Measurements from ENCODE around the gene NR1D1. TPM values are rescaled to one million over a fixed set of nuclear protein-coding genes. Genes with fewer than 3 reads are reported as not detected.
"Not testable (repeated sequence)": the region's sequence is repeated elsewhere in the genome, so short reads cannot be mapped to it uniquely, and the experiment has no call there.

Gene NR1D1
- total RNA-seq (2021): 9.3 and 10.7 TPM in 2 replicates
- percentile 58 among the genes with signal in this experiment for Bru-seq, nascent RNA
- percentile 68 among the genes with signal in this experiment for BruChase-seq, experiment 1, labeled RNA remaining after a 2-hour chase
- BruChase-seq, experiment 2, labeled RNA remaining after a 6-hour chase: percentile 66 among the genes with signal in this experiment
- long read RNA-seq, transcript NR1D1-201 (8 exons, 2,772 nt): major isoform, 22 of 25 reads
- long read RNA-seq, partial matches to known transcripts: 3 of 25 reads
- long read RNA-seq, other reads (novel, unspliced or antisense): 0 of 25 reads

GRCh38 chr17:40100419-40100668 lies at the start of gene NR1D1:
Gene NR1D1, minus strand, starts transcription at chr17:40100589. Its CDS starts 495 bp downstream, at chr17:40100094.
- H3F3A ChIP-seq (ENCODE audit: insufficient read depth, low read depth): peaks cover 32% of the 10 kb centered on the region
- H3K9me3 ChIP-seq (ENCODE audit: insufficient read depth, low read depth): no peaks in the 10 kb centered on the region
- ChIA-PET POLR2A (ENCODE audit: unreplicated experiment) (interaction anchor here (0.6 to 1.4 kb wide), 7 partner anchors 13 to 87 kb away, joined by 3 to 11 read pairs (median 5); partner anchors contain the start of genes CSF3 and MED24), CTCF (interaction anchor here (1.4 kb wide), 1 partner anchor 13 kb away, joined by 8 read pairs; no protein-coding TSS in a partner anchor)
- BruUV-seq (replicated peaks): no TSS peak
- H4K20me1 ChIP-seq (ENCODE audit: insufficient read depth): no peaks in the 10 kb centered on the region
- intact Hi-C loops (cut with micrococcal nuclease; ENCODE audit: unreplicated experiment): no loop called here
- peaks cover 7% of the 10 kb centered on the region; the same call in 1 of the 2 replicates for H3K36me3 ChIP-seq (ENCODE audit: low read depth)
- no peaks in the 10 kb centered on the region for H3K9me2 ChIP-seq (ENCODE audit: insufficient read depth)
- H3K27me3 ChIP-seq (ENCODE audit: insufficient read depth, low read depth): no peaks in the 10 kb centered on the region
- peak within 1 kb of the TSS; percentile 85 for H2AFZ ChIP-seq
- H3K4me1 ChIP-seq (replicated peaks; ENCODE audit: insufficient read depth): peaks cover 56% of the 10 kb centered on the region
- peak within 1 kb of the TSS; percentile 81 for H3K27ac ChIP-seq
- TF ChIP-seq CTCF (conservative IDR thresholded peaks at IDR 0.05) (no peak), EZH2 (IDR thresholded peaks at IDR 0.05; ENCODE audit: low read depth) (no peak)
- no peak for DNase-seq
- peak within 1 kb of the TSS; percentile 79 for H3K4me2 ChIP-seq
- peak within 1 kb of the TSS; percentile 89 for H3K4me3 ChIP-seq
- peaks cover 23% of the 10 kb centered on the region for H3K79me2 ChIP-seq (ENCODE audit: low read depth)

- H3K4me2 ChIP-seq: no peak overlapping the region
- no TSS peak for BruUV-seq (replicated peaks)
- intact Hi-C loops (cut with micrococcal nuclease; ENCODE audit: unreplicated experiment): no loop called here
- no peak for DNase-seq
- H3K27ac ChIP-seq: no peak overlapping the region
- no peaks in the 10 kb centered on the region for H3K9me3 ChIP-seq (ENCODE audit: insufficient read depth, low read depth)
- no peaks in the 10 kb centered on the region for H3K27me3 ChIP-seq (ENCODE audit: insufficient read depth, low read depth)
- no peaks in the 10 kb centered on the region for H3K4me1 ChIP-seq (replicated peaks; ENCODE audit: insufficient read depth)
- H2AFZ ChIP-seq: no peak overlapping the region
- no peaks in the 10 kb centered on the region; the same call in 1 of the 2 replicates for H3F3A ChIP-seq (ENCODE audit: insufficient read depth, low read depth)
- H3K36me3 ChIP-seq (ENCODE audit: low read depth): peaks cover 7% of the 10 kb centered on the region; the same call in 1 of the 2 replicates
- H3K4me3 ChIP-seq: no peak overlapping the region
- 0 out of 2 replicates have a peak, but pooled peaks cover 10% of the 10 kb centered on the region for H4K20me1 ChIP-seq (ENCODE audit: insufficient read depth)
- no peaks in the 10 kb centered on the region for H3K9me2 ChIP-seq (ENCODE audit: insufficient read depth)
- 0 out of 2 replicates have a peak, but pooled peaks cover 5% of the 10 kb centered on the region for H3K79me2 ChIP-seq (ENCODE audit: low read depth)
- no peak for TF ChIP-seq EZH2 (IDR thresholded peaks at IDR 0.05; ENCODE audit: low read depth)
- TF ChIP-seq CTCF (conservative IDR thresholded peaks at IDR 0.05): no peak
- CTCF ChIA-PET: no interaction called here
- POLR2A ChIA-PET (ENCODE audit: unreplicated experiment): interaction anchor here (0.7 kb wide), 1 partner anchor 195 kb away, joined by 6 read pairs; no protein-coding TSS in a partner anchor
These were observed 48.1 kb upstream of the NR1D1 start for GRCh38 chr17:40148527-40148926.

GRCh38 chr17:40145476-40145875 lies 45.1 kb upstream of the NR1D1 start:
- POLR2A ChIA-PET (ENCODE audit: unreplicated experiment): no interaction called here
- Histone ChIP-seq H3K4me1 (replicated peaks; ENCODE audit: insufficient read depth) (peaks cover 8% of the 10 kb centered on the region), H3K27me3 (ENCODE audit: insufficient read depth, low read depth) (no peaks in the 10 kb centered on the region), H3K4me2 (no peak overlapping the region), H3K36me3 (ENCODE audit: low read depth) (peaks cover 6% of the 10 kb centered on the region; the same call in 1 of the 2 replicates), H3F3A (ENCODE audit: insufficient read depth, low read depth) (no peaks in the 10 kb centered on the region; the same call in 1 of the 2 replicates), H2AFZ (no peak overlapping the region), H3K9me2 (ENCODE audit: insufficient read depth) (no peaks in the 10 kb centered on the region), H4K20me1 (ENCODE audit: insufficient read depth) (0 out of 2 replicates have a peak, but pooled peaks cover 10% of the 10 kb centered on the region), H3K79me2 (ENCODE audit: low read depth) (peaks cover 20% of the 10 kb centered on the region), H3K9me3 (ENCODE audit: insufficient read depth, low read depth) (no peaks in the 10 kb centered on the region), H3K4me3 (no peak overlapping the region), H3K27ac (no peak overlapping the region)
- BruUV-seq (replicated peaks): no TSS peak
- TF ChIP-seq CTCF (conservative IDR thresholded peaks at IDR 0.05) (no peak), EZH2 (IDR thresholded peaks at IDR 0.05; ENCODE audit: low read depth) (no peak)
- CTCF ChIA-PET: no interaction called here
- intact Hi-C loops (cut with micrococcal nuclease; ENCODE audit: unreplicated experiment): no loop called here
- DNase-seq: no peak

- H3K79me2 ChIP-seq (ENCODE audit: low read depth): peaks cover 32% of the 10 kb centered on the region
- H3K4me3 ChIP-seq; H3K9me2 ChIP-seq (ENCODE audit: insufficient read depth); H3K9me3 ChIP-seq (ENCODE audit: insufficient read depth, low read depth); DNase-seq; H3K27ac ChIP-seq; intact Hi-C loops (cut with micrococcal nuclease; ENCODE audit: unreplicated experiment); H3K27me3 ChIP-seq (ENCODE audit: insufficient read depth, low read depth); H3K36me3 ChIP-seq (ENCODE audit: low read depth); POLR2A ChIA-PET (ENCODE audit: unreplicated experiment); H4K20me1 ChIP-seq (ENCODE audit: insufficient read depth); BruUV-seq (replicated peaks); H2AFZ ChIP-seq; H3F3A ChIP-seq (ENCODE audit: insufficient read depth, low read depth); H3K4me2 ChIP-seq: not testable (repeated sequence)
- peaks cover 17% of the 10 kb centered on the region for H3K4me1 ChIP-seq (replicated peaks; ENCODE audit: insufficient read depth)
- CTCF ChIA-PET: interaction anchor here (0.6 kb wide), 1 partner anchor 17 kb away, joined by 3 read pairs; no protein-coding TSS in a partner anchor
These were observed 42.8 kb upstream of the NR1D1 start for GRCh38 chr17:40143166-40143565.
